ENCODE data around the gene HOXA13. TPM values are rescaled to one million over a fixed set of nuclear protein-coding genes. Genes with fewer than 3 reads are reported as not detected.

Gene HOXA13
- polyA plus RNA-seq, 1 of the 3 experiments (the other 2 are of a cell fraction) = not detected

DNA sequence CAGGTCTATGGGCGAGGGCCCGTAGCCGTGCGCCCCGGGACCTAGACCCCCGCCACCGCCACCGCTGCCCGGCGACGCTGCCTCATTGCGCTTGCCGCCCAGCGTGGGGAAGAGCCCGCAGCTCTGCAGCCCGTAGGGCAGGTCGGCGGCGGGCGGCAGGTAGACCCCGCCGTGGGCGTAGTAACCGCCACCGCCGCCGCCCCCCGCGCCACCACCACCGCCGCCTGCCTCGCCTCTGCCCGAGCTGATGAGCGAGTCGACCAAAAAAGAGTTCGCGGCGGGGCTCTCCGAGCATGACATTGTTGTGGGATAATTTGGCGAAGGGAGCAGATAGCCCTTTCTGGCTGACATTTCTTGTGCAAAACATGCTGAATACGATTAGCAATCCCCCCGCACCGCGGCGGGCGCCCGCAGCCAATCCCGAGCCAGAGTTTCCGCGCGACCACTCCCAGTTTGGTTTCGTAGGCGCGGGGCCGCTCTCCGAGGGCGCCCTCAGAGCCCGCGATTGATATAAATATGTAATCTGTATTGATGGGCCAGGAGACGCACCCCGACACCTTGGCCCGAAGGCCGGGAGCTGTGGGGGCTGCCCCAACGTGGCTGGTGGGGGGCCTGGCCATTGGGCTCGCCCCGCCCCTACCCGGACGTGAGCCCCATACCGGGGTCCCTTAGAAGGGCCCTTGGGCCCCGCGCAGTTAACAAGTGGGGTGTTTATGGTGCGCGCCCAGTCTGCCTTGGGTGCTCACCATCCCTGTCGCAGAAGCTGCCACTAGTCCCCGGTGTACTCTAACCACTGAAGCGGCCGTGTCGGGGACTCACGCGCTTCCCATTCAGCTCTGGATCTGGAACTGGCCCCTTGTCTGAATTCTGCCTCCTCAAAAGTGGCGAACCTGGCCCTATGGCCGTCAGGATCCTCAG, 25.7 kb downstream of the HOXA13 start, which contains the start of gene HOXA10:
Gene HOXA10 (minus strand): TSS at position 365 of the 918 bp plus-strand sequence. CDS start 14 bp downstream, at position 351.
- Histone ChIP-seq H3K27me3 (ENCODE audit: insufficient read depth) (peaks cover 100% of the 10 kb centered on the region), H3K9ac (no peak within 1 kb of the TSS), H3K79me2 (ENCODE audit: insufficient read depth) (no peaks in the 10 kb centered on the region), H2AFZ (ENCODE audit: low read depth) (peak within 1 kb of the TSS; percentile 18; the same call in 1 of the 2 replicates), H3K9me2 (no peaks in the 10 kb centered on the region), H3F3A (replicated peaks; ENCODE audit: insufficient read depth) (peaks cover 7% of the 10 kb centered on the region), H3K4me3 (ENCODE audit: low read depth in 2 of 2, low read length in 1 of 2) (peak within 1 kb of the TSS in 1 of 2 experiments; percentile 14; a peak in 3 of 4 replicates), H3K9me3 (no peaks in the 10 kb centered on the region), H3K27ac (ENCODE audit: low read depth in 2 of 2, low read length in 1 of 2) (no peak within 1 kb of the TSS), H4K20me1 (ENCODE audit: insufficient read depth) (0 out of 2 replicates have a peak, but pooled peaks cover 8% of the 10 kb centered on the region), H3K4me2 (peak within 1 kb of the TSS; percentile 58), H3K4me1 (ENCODE audit: control insufficient read depth in 1 of 2, insufficient read depth in 2 of 2, low read depth in 1 of 2, low read length in 1 of 2) (peaks cover 0 to 2% of the 10 kb centered on the region in 2 experiments; a peak in 1 of 4 replicates), H3K36me3 (replicated peaks in 1 of 2; ENCODE audit: control insufficient read depth in 1 of 2, insufficient read depth in 2 of 2, low read length in 1 of 2) (no peaks in the 10 kb centered on the region)
- ChIA-PET POLR2A (no interaction called here), CTCF (interaction anchor here (0.9 to 12.3 kb wide), 11 partner anchors 8 to 846 kb away, joined by 3 to 205 read pairs (median 4); partner anchors contain the start of genes HOXA3, HOXA5 and HOXA9)
- 35% methylated on average over 30 of the region's 82 CpGs for WGBS (ENCODE audit: low lambda C conversion rate)
- no peak for DNase-seq
- TF ChIP-seq RAD21 (IDR thresholded peaks at IDR 0.05; ENCODE audit: low read length) (no peak), FOSL2 (IDR thresholded peaks at IDR 0.05; ENCODE audit: borderline replicate concordance, low read depth) (no peak)

DNA sequence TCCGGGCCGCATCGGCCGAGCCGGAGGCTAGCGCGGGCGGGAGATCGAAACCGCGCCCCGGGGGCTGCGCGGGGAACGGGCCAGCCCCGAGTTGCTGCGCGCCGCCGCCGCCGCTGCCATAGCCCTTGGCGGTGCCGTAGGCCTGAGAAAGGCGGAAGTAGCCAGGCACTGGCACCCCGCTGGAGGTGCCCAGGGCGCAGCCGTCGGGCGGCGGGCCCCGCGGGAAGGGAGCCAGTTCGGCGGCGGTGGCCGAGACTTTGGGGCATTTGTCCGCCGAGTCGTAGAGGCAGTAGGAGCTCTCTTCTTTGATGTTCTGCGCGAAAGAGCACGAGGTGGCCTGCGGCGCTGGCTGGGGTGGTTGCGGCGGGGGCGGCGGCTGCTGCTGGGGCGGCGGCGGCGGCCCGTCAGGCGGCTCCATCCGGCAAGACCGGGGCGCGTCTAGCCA, 26.4 kb downstream of the HOXA13 start:
- no peaks in the 10 kb centered on the region for H3K36me3 ChIP-seq (replicated peaks in 1 of 2; ENCODE audit: control insufficient read depth in 1 of 2, insufficient read depth in 2 of 2, low read length in 1 of 2)
- H3K4me2 ChIP-seq = peak overlapping the region; percentile 58
- H3K27me3 ChIP-seq (ENCODE audit: insufficient read depth) = peaks cover 100% of the 10 kb centered on the region
- peak overlapping the region; percentile 18; the same call in 1 of the 2 replicates for H2AFZ ChIP-seq (ENCODE audit: low read depth)
- CTCF ChIA-PET = interaction anchor here (1.0 to 12.3 kb wide), 8 partner anchors 7 to 804 kb away, joined by 3 to 205 read pairs (median 4); partner anchors contain the start of genes HOXA5 and HOXA9
- 26% methylated on average over 7 of the region's 59 CpGs for WGBS (ENCODE audit: low lambda C conversion rate)
- H3K79me2 ChIP-seq (ENCODE audit: insufficient read depth) = no peaks in the 10 kb centered on the region
- peaks cover 10% of the 10 kb centered on the region; the same call in 1 of the 2 replicates for H4K20me1 ChIP-seq (ENCODE audit: insufficient read depth)
- no peaks in the 10 kb centered on the region for H3K9me2 ChIP-seq
- TF ChIP-seq EZH2phosphoT487 (IDR thresholded peaks at IDR 0.05; ENCODE audit: borderline replicate concordance, low read depth) (peak; percentile 74; the same call in 1 of the 2 replicates), GATA2 (CRISPR knock-in tag; IDR thresholded peaks at IDR 0.05) (no peak)
- H3K27ac ChIP-seq (ENCODE audit: low read depth in 2 of 2, low read length in 1 of 2) = no peak overlapping the region
- no peaks in the 10 kb centered on the region for H3K9me3 ChIP-seq
- H3F3A ChIP-seq (replicated peaks; ENCODE audit: insufficient read depth) = peaks cover 7% of the 10 kb centered on the region
- no peak overlapping the region for H3K9ac ChIP-seq
- POLR2A ChIA-PET = no interaction called here
- peak; percentile 54 for DNase-seq
- H3K4me1 ChIP-seq (ENCODE audit: control insufficient read depth in 1 of 2, insufficient read depth in 2 of 2, low read depth in 1 of 2, low read length in 1 of 2) = peaks cover 0 to 2% of the 10 kb centered on the region in 2 experiments; a peak in 1 of 4 replicates
- peak overlapping the region in 1 of 2 experiments; percentile 14; a peak in 3 of 4 replicates for H3K4me3 ChIP-seq (ENCODE audit: low read depth in 2 of 2, low read length in 1 of 2)

DNA sequence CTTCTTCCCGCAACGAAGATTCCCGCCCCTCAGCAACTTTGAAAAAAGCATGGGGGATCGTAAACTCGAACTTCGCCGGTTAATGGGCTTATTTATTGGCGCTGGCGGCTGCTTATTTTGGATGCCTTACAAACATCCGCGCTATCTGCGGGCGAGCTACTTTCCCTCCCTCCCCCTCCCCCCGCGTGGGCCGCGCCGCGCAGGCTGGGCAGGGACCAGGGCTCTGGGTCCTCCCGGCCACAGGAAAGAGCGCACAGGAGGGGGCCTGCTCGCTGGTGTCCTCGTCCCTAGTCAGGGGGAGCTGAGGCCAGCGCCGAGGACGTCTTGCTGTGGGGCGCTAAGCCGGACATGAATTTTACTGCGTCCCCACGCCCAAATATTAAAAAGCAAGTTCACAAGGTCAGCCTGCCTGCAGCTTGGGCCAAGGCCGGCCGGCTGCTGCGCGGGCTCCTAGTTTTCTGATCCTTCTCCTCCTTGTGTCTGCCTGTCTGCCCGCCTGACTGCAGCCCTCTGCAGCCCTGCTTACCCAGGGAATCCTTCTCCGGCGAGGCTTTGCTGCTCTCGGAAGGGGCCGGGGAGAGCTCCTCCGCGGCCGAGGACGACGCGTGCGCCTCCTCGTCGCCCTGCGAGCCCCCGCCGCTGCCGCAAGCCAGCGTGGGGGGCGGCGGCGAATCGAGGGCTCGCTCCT, 26.9 kb downstream of the HOXA13 start:
- POLR2A ChIA-PET = no interaction called here
- peaks cover 0 to 2% of the 10 kb centered on the region in 2 experiments; a peak in 1 of 4 replicates for H3K4me1 ChIP-seq (ENCODE audit: control insufficient read depth in 1 of 2, insufficient read depth in 2 of 2, low read depth in 1 of 2, low read length in 1 of 2)
- H3K27me3 ChIP-seq (ENCODE audit: insufficient read depth) = peaks cover 100% of the 10 kb centered on the region
- no peak overlapping the region for H3K27ac ChIP-seq (ENCODE audit: low read depth in 2 of 2, low read length in 1 of 2)
- H3K79me2 ChIP-seq (ENCODE audit: insufficient read depth) = no peaks in the 10 kb centered on the region
- CTCF ChIA-PET = interaction anchor here (0.6 to 12.3 kb wide), 11 partner anchors 7 to 804 kb away, joined by 3 to 205 read pairs (median 3); partner anchors contain the start of genes HOXA5 and HOXA9
- peak overlapping the region in 1 of 2 experiments; percentile 14; a peak in 3 of 4 replicates for H3K4me3 ChIP-seq (ENCODE audit: low read depth in 2 of 2, low read length in 1 of 2)
- 13% methylated on average over 27 of the region's 58 CpGs for WGBS (ENCODE audit: low lambda C conversion rate)
- no peaks in the 10 kb centered on the region for H3K9me2 ChIP-seq
- TF ChIP-seq POLR2AphosphoS5 (IDR thresholded peaks at IDR 0.05; ENCODE audit: low read depth, low read length) (no peak), FOXM1 (IDR thresholded peaks at IDR 0.05; ENCODE audit: low read depth) (no peak), ELF1 (IDR thresholded peaks at IDR 0.05) (no peak), CHD2 (IDR thresholded peaks at IDR 0.05; ENCODE audit: low read length, partially characterized antibody) (no peak)
- H2AFZ ChIP-seq (ENCODE audit: low read depth) = peak overlapping the region; percentile 18; the same call in 1 of the 2 replicates
- H3K9ac ChIP-seq = no peak overlapping the region
- DNase-seq = peak; percentile 66
- no peaks in the 10 kb centered on the region for H3K9me3 ChIP-seq
- peak overlapping the region; percentile 58 for H3K4me2 ChIP-seq
- H4K20me1 ChIP-seq (ENCODE audit: insufficient read depth) = peaks cover 13% of the 10 kb centered on the region
- H3K36me3 ChIP-seq (replicated peaks in 1 of 2; ENCODE audit: control insufficient read depth in 1 of 2, insufficient read depth in 2 of 2, low read length in 1 of 2) = no peaks in the 10 kb centered on the region
- H3F3A ChIP-seq (replicated peaks; ENCODE audit: insufficient read depth) = peaks cover 7% of the 10 kb centered on the region

Measured in SK-N-SH (cell line).